Measurements from ENCODE around the gene ZNF506.
"Not testable (repeated sequence)": the region's sequence is repeated elsewhere in the genome, so short reads cannot be mapped to it uniquely, and the experiment has no call there.

Gene ZNF506

GRCh38 chr19:19744641-19745040 lies 76.9 kb downstream of the ZNF506 start:
- TF ChIP-seq POLR2A (IDR thresholded peaks at IDR 0.05; ENCODE audit: low read depth, low read length), result no peak
- FAIRE-seq (no peak), DNase-seq (ENCODE audit: insufficient read length, low spot score) (no peak)

GRCh38 chr19:19743921-19744320 lies 77.6 kb downstream of the ZNF506 start:
- FAIRE-seq, result not testable (repeated sequence)

GRCh38 chr19:19743176-19743575 lies 78.4 kb downstream of the ZNF506 start:
- FAIRE-seq (no peak), DNase-seq (ENCODE audit: insufficient read length, low spot score) (no peak)
- TF ChIP-seq POLR2A (IDR thresholded peaks at IDR 0.05; ENCODE audit: low read depth, low read length), result no peak

More at GRCh38 chr19:19743921-19744320, 77.6 kb downstream of the ZNF506 start:
- not testable (repeated sequence) for DNase-seq (ENCODE audit: insufficient read length, low spot score)

GRCh38 chr19:19742773-19743172 lies 78.8 kb downstream of the ZNF506 start:
- FAIRE-seq (no peak), DNase-seq (ENCODE audit: insufficient read length, low spot score) (no peak)
- no peak for TF ChIP-seq POLR2A (IDR thresholded peaks at IDR 0.05; ENCODE audit: low read depth, low read length)

Measured in H54 (cell line).